ENCODE results near the gene LAIR2. TPM values are rescaled to one million over a fixed set of nuclear protein-coding genes. Genes with fewer than 3 reads are reported as not detected.

LAIR2 gene, protein sequence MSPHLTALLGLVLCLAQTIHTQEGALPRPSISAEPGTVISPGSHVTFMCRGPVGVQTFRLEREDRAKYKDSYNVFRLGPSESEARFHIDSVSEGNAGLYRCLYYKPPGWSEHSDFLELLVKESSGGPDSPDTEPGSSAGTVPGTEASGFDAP
- not detected in 5 replicates for total RNA-seq (2022; extraction: Qiagen RNA extraction; ENCODE audit: low read depth)

DNA sequence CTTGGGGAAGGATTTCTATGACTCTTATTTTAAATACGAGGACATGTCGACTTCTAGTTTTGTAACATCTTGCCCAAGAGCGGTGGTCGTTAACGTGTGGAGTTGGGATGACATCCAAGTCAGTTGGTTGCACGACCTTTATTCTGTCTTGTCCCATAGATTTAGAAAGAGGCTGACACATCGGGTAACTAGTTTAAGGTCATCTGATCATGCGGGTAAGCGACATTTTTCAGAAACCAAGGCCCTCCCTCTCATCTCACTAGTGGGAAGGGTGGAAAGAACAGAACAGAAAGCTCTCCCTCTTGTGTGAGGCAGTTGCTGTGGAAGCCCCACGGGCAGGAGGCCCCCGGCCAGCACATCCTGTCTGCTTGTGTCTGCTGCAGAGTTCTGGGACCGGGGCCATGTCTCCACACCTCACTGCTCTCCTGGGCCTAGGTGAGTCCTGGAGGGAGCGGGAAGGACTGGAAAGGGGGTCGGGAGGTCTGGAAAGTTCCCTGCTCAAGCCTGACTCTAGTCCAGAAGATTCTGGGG is at the start of gene LAIR2:
Gene LAIR2, plus strand, starts transcription at position 314 of the 531 bp plus-strand sequence. Its CDS starts 88 bp downstream, at position 402.

DNA sequence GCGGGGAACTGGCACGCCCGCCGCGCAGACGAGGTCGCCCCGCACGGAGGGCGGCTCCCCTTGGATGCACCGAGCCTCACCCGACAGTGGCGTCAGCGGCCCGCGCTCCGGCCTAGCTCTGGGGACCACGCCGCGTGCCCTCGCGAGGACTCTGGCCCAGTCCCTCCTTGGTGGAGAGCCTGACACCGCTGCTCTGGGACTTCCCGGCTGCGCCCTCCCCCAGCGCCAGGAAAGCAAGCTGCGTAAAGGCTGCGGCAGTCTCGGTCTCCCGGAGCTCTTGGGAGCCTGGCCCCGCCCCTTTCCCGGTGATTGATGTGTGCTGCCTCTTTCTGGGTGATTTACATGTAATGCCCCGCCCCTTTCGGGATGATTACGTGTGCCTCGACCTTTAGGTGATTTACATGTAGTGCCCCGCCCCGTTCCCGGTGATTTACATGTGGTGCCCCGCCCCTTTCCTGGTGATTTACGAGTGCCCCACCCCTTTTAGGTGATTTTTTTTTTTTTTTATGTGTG is 39.0 kb upstream of the LAIR2 start, which contains the start of gene LENG9:
Gene LENG9, minus strand, starts transcription at position 248 of the 513 bp plus-strand sequence. CDS start 252 bp downstream, outside the sequence.

DNA sequence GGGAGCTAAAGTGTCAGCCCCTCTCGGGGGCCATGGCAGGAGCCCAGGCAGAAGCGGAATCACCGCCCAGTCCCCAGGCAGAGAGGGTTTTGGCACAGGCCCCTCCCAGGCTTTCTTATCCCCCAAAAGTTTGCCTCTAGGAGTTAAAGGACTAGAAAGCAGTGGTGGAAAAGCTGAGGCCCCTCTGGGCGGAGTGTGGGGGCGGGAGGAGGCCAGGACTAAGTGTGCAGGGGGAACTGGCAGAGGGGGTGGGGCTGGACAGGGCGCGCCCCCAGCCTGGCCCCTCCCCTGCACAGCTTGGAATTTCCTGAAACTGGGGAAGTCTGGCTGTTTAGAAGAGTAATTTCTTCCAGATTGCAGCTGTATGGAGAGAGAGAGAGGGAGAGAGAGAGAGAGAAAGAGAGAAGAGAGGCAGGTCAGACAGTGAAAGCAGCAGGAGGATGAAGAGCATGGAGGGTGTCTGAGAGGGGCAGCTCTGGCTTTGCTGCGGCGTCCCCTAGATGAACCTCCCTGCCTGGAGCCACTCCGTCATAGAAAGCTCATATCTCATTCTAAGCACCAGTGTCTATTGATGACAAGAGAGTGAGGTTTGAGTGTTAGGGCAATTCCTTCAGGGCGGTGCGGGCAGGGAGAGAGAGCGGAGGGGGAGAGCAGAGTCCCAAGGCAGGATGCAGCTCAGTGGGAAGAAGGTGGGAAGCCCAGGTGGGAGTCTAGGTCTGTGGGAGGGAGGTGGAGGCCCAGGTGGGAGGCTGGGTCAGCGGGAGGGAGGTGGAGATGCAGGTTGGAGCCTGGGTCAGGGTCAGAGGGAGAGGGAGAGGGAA is 29.4 kb upstream of the LAIR2 start, which contains the start of gene CDC42EP5:
Gene CDC42EP5, minus strand, starts transcription at position 226 of the 821 bp plus-strand sequence. CDS start 7,749 bp downstream, outside the sequence.

Other genes with a start within 250 kb of the LAIR2 start
- gene LILRB5, start 245.6 kb upstream of the LAIR2 start, total RNA-seq (2022; extraction: Qiagen RNA extraction; ENCODE audit: low read depth), result 0.04 TPM in 1 of 5 replicates, not detected in the others
- gene LILRB2, start 221.7 kb upstream of the LAIR2 start, total RNA-seq (2022; extraction: Qiagen RNA extraction; ENCODE audit: low read depth), result 0.05 to 0.14 TPM (median 0.05 TPM) in 3 of 5 replicates, not detected in the others
- not detected in 5 replicates for gene LILRA5, start 189.7 kb upstream of the LAIR2 start, total RNA-seq (2022; extraction: Qiagen RNA extraction; ENCODE audit: low read depth)
- gene LILRA4, start 163.7 kb upstream of the LAIR2 start, total RNA-seq (2022; extraction: Qiagen RNA extraction; ENCODE audit: low read depth), result not detected in 5 replicates
- not detected in 5 replicates for gene LAIR1, start 137.9 kb upstream of the LAIR2 start, total RNA-seq (2022; extraction: Qiagen RNA extraction; ENCODE audit: low read depth)
- gene TTYH1, start 87.4 kb upstream of the LAIR2 start, total RNA-seq (2022; extraction: Qiagen RNA extraction; ENCODE audit: low read depth), result 0.08 to 0.15 TPM in 2 of 5 replicates, not detected in the others
- 52.4 to 151 TPM (median 125 TPM) in 5 replicates for gene LENG8, start 53.6 kb upstream of the LAIR2 start, total RNA-seq (2022; extraction: Qiagen RNA extraction; ENCODE audit: low read depth)
- 3.0 to 8.6 TPM (median 7.8 TPM) in 5 replicates for gene LENG9, start 39.1 kb upstream of the LAIR2 start, total RNA-seq (2022; extraction: Qiagen RNA extraction; ENCODE audit: low read depth)
- gene CDC42EP5, start 29.5 kb upstream of the LAIR2 start, total RNA-seq (2022; extraction: Qiagen RNA extraction; ENCODE audit: low read depth), result 0.18 to 0.31 TPM in 2 of 5 replicates, not detected in the others
- gene LILRA2, start 71.0 kb downstream of the LAIR2 start, total RNA-seq (2022; extraction: Qiagen RNA extraction; ENCODE audit: low read depth), result 0.09 TPM in 1 of 5 replicates, not detected in the others
- gene LILRA1, start 90.8 kb downstream of the LAIR2 start, total RNA-seq (2022; extraction: Qiagen RNA extraction; ENCODE audit: low read depth), result not detected in 5 replicates
- 0.07 TPM in 1 of 5 replicates, not detected in the others for gene LILRB1, start 127.7 kb downstream of the LAIR2 start, total RNA-seq (2022; extraction: Qiagen RNA extraction; ENCODE audit: low read depth)
- not detected in 5 replicates for gene LILRB4, start 160.2 kb downstream of the LAIR2 start, total RNA-seq (2022; extraction: Qiagen RNA extraction; ENCODE audit: low read depth)
- not detected in 5 replicates for gene KIR3DL3, start 221.6 kb downstream of the LAIR2 start, total RNA-seq (2022; extraction: Qiagen RNA extraction; ENCODE audit: low read depth)
- not detected in 5 replicates for gene KIR2DL3, start 235.7 kb downstream of the LAIR2 start, total RNA-seq (2022; extraction: Qiagen RNA extraction; ENCODE audit: low read depth)

Data from A549 treated with ZK216348 at 1 μM for 4 hours (cell line).